Mesenchymal stem cell (in vitro differentiated cells and primary cell): ENCODE results near the gene YPEL5.

ENCODE experiments used
- DNase-seq: peaks from one replicate; pipeline ENCODE4 v3.0.0-alpha.2; 2013
- H2AFZ ChIP-seq: one replicate; pipeline ENCODE4 v1.6.1; 2013; ENCODE audit warnings: low read depth, mild to moderate bottlenecking, control low read depth, inconsistent platforms, low read length, moderate library complexity
- H2AK5ac ChIP-seq: 2 replicates; pipeline ENCODE4 v1.6.1; 2013; ENCODE audit warnings: low read length, moderate library complexity, mild to moderate bottlenecking, inconsistent platforms; ENCODE audit not compliant: severe bottlenecking
- H2BK120ac ChIP-seq: one replicate; pipeline ENCODE4 v1.6.1; 2013; ENCODE audit warnings: low read depth, mild to moderate bottlenecking, inconsistent platforms, low read length, moderate library complexity
- H2BK12ac ChIP-seq, 2 experiments: one replicate each; pipeline ENCODE4 v1.6.1; 2013; ENCODE audit warnings: inconsistent platforms in 2 of 2, low read length in 2 of 2, mild to moderate bottlenecking in 2 of 2, moderate library complexity in 2 of 2, control low read depth in 1 of 2
- H2BK15ac ChIP-seq: one replicate; pipeline ENCODE4 v1.6.1; 2013; ENCODE audit warnings: mild to moderate bottlenecking, low read depth, inconsistent platforms; ENCODE audit not compliant: poor library complexity, severe bottlenecking
- H2BK5ac ChIP-seq: 2 replicates; pipeline ENCODE4 v1.6.1; 2013; ENCODE audit warnings: low read depth, mild to moderate bottlenecking, low read length, control low read depth, inconsistent platforms; ENCODE audit not compliant: poor library complexity, severe bottlenecking
- H3K14ac ChIP-seq, 2 experiments: one replicate each; pipeline ENCODE4 v1.6.1; 2013; ENCODE audit warnings: inconsistent platforms in 2 of 2, low read length in 2 of 2, control low read depth in 1 of 2, mild to moderate bottlenecking in 1 of 2, moderate library complexity in 1 of 2
- H3K18ac ChIP-seq, 2 experiments: one replicate each; pipeline ENCODE4 v1.6.1; 2013; ENCODE audit warnings: inconsistent platforms in 2 of 2, low read length in 2 of 2, control low read depth in 1 of 2, low read depth in 1 of 2, mild to moderate bottlenecking in 1 of 2
- H3K23ac ChIP-seq, 2 experiments: one replicate each; pipeline ENCODE4 v1.6.1; 2013; ENCODE audit warnings: inconsistent platforms in 2 of 2, low read length in 2 of 2, mild to moderate bottlenecking in 2 of 2, moderate library complexity in 2 of 2, control low read depth in 1 of 2
- H3K27ac ChIP-seq: 2 replicates; pipeline ENCODE4 v1.5.1; 2013; ENCODE audit warnings: mild to moderate bottlenecking, moderate library complexity, low read length, control low read depth, inconsistent platforms; ENCODE audit not compliant: poor library complexity, severe bottlenecking
- H3K27me3 ChIP-seq, 2 experiments: 2 replicates each; pipeline versions ENCODE4 v1.6.1 to v1.7.0; 2013; ENCODE audit warnings: low read length in 2 of 2, mild to moderate bottlenecking in 2 of 2, moderate library complexity in 2 of 2, control low read depth in 1 of 2, inconsistent platforms in 1 of 2; ENCODE audit not compliant: control insufficient read depth in 1 of 2, insufficient read depth in 1 of 2
- H3K36me3 ChIP-seq, 2 experiments: 2 replicates each; pipeline versions ENCODE4 v1.6.1 to v1.7.0; 2013; ENCODE audit warnings: low read length in 2 of 2, control low read depth in 1 of 2, inconsistent platforms in 1 of 2, low read depth in 1 of 2, mild to moderate bottlenecking in 1 of 2; ENCODE audit not compliant: insufficient read depth in 2 of 2, control insufficient read depth in 1 of 2
- H3K4ac ChIP-seq, 2 experiments: one replicate each; pipeline ENCODE4 v1.6.1; 2013; ENCODE audit warnings: inconsistent platforms in 2 of 2, low read length in 2 of 2, mild to moderate bottlenecking in 2 of 2, moderate library complexity in 2 of 2, control low read depth in 1 of 2, low read depth in 1 of 2
- H3K4me1 ChIP-seq: 2 replicates; pipeline ENCODE4 v1.6.1; 2013; ENCODE audit warnings: low read depth, low read length, control low read depth; ENCODE audit not compliant: control insufficient read depth, insufficient read depth
- H3K4me2 ChIP-seq: 2 replicates; pipeline ENCODE4 v1.6.1; 2013; ENCODE audit warnings: low read length, mild to moderate bottlenecking, inconsistent platforms; ENCODE audit not compliant: poor library complexity, severe bottlenecking
- H3K4me3 ChIP-seq, 2 experiments: 2 replicates each; pipeline versions ENCODE4 v1.5.1 to v1.7.0; 2013; ENCODE audit warnings: low read length in 2 of 2, mild to moderate bottlenecking in 2 of 2, control low read depth in 1 of 2, low read depth in 1 of 2; ENCODE audit not compliant: insufficient read depth in 1 of 2
- H3K79me1 ChIP-seq: replicated peaks from 2 replicates; pipeline ENCODE4 v1.6.1; 2013; ENCODE audit warnings: mild to moderate bottlenecking, control low read depth, low read length, inconsistent platforms; ENCODE audit not compliant: poor library complexity, severe bottlenecking
- H3K9ac ChIP-seq: 2 replicates; pipeline ENCODE4 v1.7.0; 2013; ENCODE audit warnings: mild to moderate bottlenecking, low read length, moderate library complexity
- H3K9me3 ChIP-seq: 2 replicates; pipeline ENCODE4 v1.7.0; 2013; ENCODE audit warnings: mild to moderate bottlenecking, low read length; ENCODE audit not compliant: control insufficient read depth
- H4K8ac ChIP-seq: one replicate; pipeline ENCODE4 v1.6.1; 2013; ENCODE audit warnings: inconsistent platforms, mild to moderate bottlenecking, low read length, moderate library complexity
- H4K91ac ChIP-seq: one replicate; pipeline ENCODE4 v1.6.1; 2013; ENCODE audit warnings: mild to moderate bottlenecking, low read length, inconsistent platforms
- WGBS: methylation state at CpG from one replicate; pipeline ENCODE4 v1.1.7; 2013; ENCODE audit warnings: mixed read lengths; 5-methylcytosine and 5-hydroxymethylcytosine counted together

YPEL5 gene

DNA sequence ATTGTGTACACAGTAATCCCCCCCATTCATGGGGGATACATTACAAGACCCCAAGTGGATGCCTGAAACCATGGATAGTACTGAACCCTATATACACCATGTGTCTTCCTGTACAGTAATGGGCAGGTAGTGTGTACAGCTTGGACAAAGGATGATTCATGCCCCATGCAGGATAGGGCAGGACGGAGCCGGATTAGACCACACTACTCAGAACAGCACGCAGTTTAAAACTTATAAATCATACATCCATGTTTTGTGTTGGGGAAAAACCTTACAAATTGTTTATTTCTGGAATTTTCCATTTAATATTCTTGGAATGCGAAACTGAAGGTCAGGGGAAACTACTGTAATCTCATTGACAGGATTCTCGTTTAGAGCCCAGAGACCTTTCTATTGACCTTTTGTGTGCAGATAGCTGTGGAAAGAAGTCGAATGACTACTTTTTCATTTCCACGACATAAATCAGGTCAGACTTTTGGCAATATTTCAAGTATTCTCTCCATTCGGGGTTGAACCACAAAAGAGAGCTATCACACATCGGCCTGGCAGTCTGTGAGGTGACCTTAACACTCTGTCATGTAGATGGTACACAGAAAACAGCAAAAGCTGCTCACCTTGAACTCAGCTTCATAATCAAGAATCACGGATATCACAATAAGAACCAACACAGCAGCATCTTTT is 9.9 kb upstream of the YPEL5 start:
- Histone ChIP-seq H3K4me1 (no peaks in the 10 kb centered on the region), H3K36me3 (no peaks in the 10 kb centered on the region), H2BK5ac (no peak overlapping the region), H3K18ac (no peak overlapping the region), H3K9ac (no peak overlapping the region), H4K8ac (no peak overlapping the region), H3K4ac (no peak overlapping the region), H2AK5ac (no peak overlapping the region), H2BK15ac (no peak overlapping the region), H2BK12ac (no peak overlapping the region), H3K27me3 (peaks cover 0 to 7% of the 10 kb centered on the region in 2 experiments), H3K9me3 (no peaks in the 10 kb centered on the region), H4K91ac (no peak overlapping the region), H2BK120ac (no peak overlapping the region), H3K4me3 (no peak overlapping the region), H2AFZ (no peak overlapping the region), H3K27ac (no peak overlapping the region), H3K79me1 (no peaks in the 10 kb centered on the region), H3K14ac (no peak overlapping the region), H3K23ac (no peak overlapping the region), H3K4me2 (no peak overlapping the region)
- WGBS: 76% methylated on average over 7 of the region's 10 CpGs
- no peak for DNase-seq

DNA sequence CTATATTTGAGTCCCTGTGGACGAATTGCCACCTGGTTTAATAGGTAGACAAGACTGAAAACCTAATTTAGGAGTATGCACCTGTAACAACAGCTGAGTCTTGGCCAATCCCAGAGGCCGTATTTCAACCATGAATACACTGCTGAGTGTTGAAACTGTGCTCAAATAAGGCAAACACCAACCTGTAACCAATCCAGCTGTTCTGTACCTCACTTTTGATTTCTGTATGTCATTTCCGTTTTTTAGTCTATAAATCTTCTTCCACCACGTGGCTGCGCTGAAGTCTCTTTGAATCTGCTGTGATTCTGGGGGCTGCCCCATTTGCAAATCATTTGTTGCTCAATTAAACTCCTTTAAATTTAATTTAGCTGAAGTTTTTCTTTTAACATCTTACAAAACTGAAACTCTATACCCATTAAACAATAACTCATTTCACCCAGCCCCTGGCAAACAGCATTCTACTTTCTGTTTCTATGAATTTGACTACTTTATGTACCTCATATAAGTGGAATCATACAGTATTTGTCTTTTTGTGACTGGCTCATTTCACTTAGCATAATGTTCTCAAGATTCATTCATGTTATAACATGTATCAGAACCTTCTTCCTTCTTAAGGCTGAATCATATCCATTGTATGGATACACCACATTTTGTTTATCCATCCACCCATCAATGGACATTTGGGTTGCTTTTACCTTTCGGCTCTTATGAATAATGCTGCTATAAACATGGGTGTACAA is 7.5 kb upstream of the YPEL5 start:
- Histone ChIP-seq H3K14ac (no peak overlapping the region), H3K79me1 (no peaks in the 10 kb centered on the region), H3K18ac (no peak overlapping the region), H3K4me3 (no peak overlapping the region), H2AK5ac (no peak overlapping the region), H3K4me1 (no peaks in the 10 kb centered on the region), H2BK5ac (no peak overlapping the region), H2BK15ac (no peak overlapping the region), H2BK120ac (no peak overlapping the region), H4K91ac (no peak overlapping the region), H3K27me3 (peaks cover 0 to 7% of the 10 kb centered on the region in 2 experiments), H3K4ac (no peak overlapping the region), H3K4me2 (no peak overlapping the region), H3K9ac (no peak overlapping the region), H3K23ac (no peak overlapping the region), H2AFZ (no peak overlapping the region), H4K8ac (no peak overlapping the region), H3K9me3 (no peaks in the 10 kb centered on the region), H2BK12ac (no peak overlapping the region), H3K27ac (no peak overlapping the region), H3K36me3 (no peaks in the 10 kb centered on the region)
- DNase-seq: no peak
- WGBS: 72% methylated on average over 6 of the region's 6 CpGs

DNA sequence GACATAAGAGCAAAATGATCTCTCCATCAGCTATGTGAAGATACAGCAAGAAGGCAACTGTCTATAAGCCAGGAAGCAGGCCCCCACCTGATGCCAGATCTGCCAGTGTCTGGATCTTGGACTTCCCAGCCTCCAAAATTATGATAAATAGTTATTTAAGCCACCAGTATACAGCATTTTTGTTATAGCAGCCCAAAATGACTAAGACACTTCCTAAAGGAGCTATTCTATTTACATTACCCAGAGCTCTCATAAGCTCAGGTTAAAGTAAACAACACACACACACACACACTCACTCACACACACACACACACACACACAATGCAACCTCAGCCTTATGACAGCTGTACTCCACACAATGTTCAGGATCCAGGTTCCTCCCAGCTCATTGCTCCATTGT is 5.7 kb upstream of the YPEL5 start:
- Histone ChIP-seq H3K27me3 (peaks cover 0 to 7% of the 10 kb centered on the region in 2 experiments), H2BK120ac (no peak overlapping the region), H4K91ac (no peak overlapping the region), H3K9me3 (no peaks in the 10 kb centered on the region), H3K18ac (no peak overlapping the region), H2AFZ (no peak overlapping the region), H3K4ac (no peak overlapping the region), H3K4me2 (no peak overlapping the region), H3K27ac (no peak overlapping the region), H3K79me1 (no peaks in the 10 kb centered on the region), H3K9ac (no peak overlapping the region), H3K36me3 (no peaks in the 10 kb centered on the region), H3K14ac (peak overlapping the region in 1 of 2 experiments; percentile 18), H3K4me1 (no peaks in the 10 kb centered on the region), H3K4me3 (no peak overlapping the region), H4K8ac (no peak overlapping the region), H2BK12ac (no peak overlapping the region), H2BK5ac (no peak overlapping the region), H2BK15ac (no peak overlapping the region), H3K23ac (peak overlapping the region in 1 of 2 experiments; percentile 10), H2AK5ac (no peak overlapping the region)
- no peak for DNase-seq

- Histone ChIP-seq H3K36me3 (peaks cover 0 to 8% of the 10 kb centered on the region in 2 experiments), H2BK12ac (no peak overlapping the region), H3K4me1 (peaks cover 2% of the 10 kb centered on the region), H2BK5ac (no peak overlapping the region), H3K9me3 (no peaks in the 10 kb centered on the region), H3K14ac (no peak overlapping the region), H2BK15ac (no peak overlapping the region), H2AFZ (no peak overlapping the region), H4K91ac (no peak overlapping the region), H3K4ac (no peak overlapping the region), H2BK120ac (no peak overlapping the region), H3K23ac (no peak overlapping the region), H3K79me1 (peaks cover 1% of the 10 kb centered on the region), H3K4me3 (no peak overlapping the region), H4K8ac (no peak overlapping the region), H3K9ac (no peak overlapping the region), H3K18ac (no peak overlapping the region), H3K27me3 (peaks cover 0 to 7% of the 10 kb centered on the region in 2 experiments), H3K4me2 (no peak overlapping the region), H3K27ac (no peak overlapping the region), H2AK5ac (no peak overlapping the region)
- DNase-seq: no peak
- no CpG with 5 or more reads among the region's 1 CpG for WGBS
These were observed 2.5 kb upstream of the YPEL5 start for GRCh38 chr2:30144260-30144659.
